MM.1S (cell line): ENCODE data around the gene SPEM3.

Experiments
- DNase-seq: peaks from one replicate; pipeline ENCODE4 v3.0.0-alpha.2; 2015
- H2AFZ ChIP-seq: fragments of 300-600 bp; sonication (generic); 2 replicates; pipeline ENCODE4 v1.6.0; 2016; ENCODE audit warnings: antibody characterized with exemption, low read length
- H3F3A ChIP-seq: fragments of 300-600 bp; sonication (generic); 2 replicates; pipeline ENCODE4 v1.6.1; 2016; ENCODE audit warnings: mild to moderate bottlenecking, antibody characterized with exemption, low read length, moderate library complexity, mixed read lengths; ENCODE audit not compliant: insufficient read depth
- H3K27ac ChIP-seq: fragments of 300-600 bp; sonication (generic); 2 replicates; pipeline ENCODE4 v1.5.1; 2016; ENCODE audit warnings: mild to moderate bottlenecking, low read length
- H3K27me3 ChIP-seq: fragments of 300-600 bp; sonication (generic); replicated peaks from 2 replicates; pipeline ENCODE4 v1.6.0; 2016; ENCODE audit warnings: low read length; ENCODE audit not compliant: insufficient read depth
- H3K36me3 ChIP-seq: fragments of 300-600 bp; sonication (generic); replicated peaks from 2 replicates; pipeline ENCODE4 v1.6.1; 2016; ENCODE audit warnings: mild to moderate bottlenecking, low read length, mixed read lengths; ENCODE audit not compliant: insufficient read depth
- H3K4me1 ChIP-seq: fragments of 300-600 bp; sonication (generic); 2 replicates; pipeline ENCODE4 v1.6.1; 2016; ENCODE audit warnings: low read length, mixed read lengths
- H3K4me2 ChIP-seq: fragments of 300-600 bp; sonication (generic); 2 replicates; pipeline ENCODE4 v1.6.0; 2016; ENCODE audit warnings: low read depth, low read length
- H3K4me3 ChIP-seq: fragments of 300-600 bp; sonication (generic); 2 replicates; pipeline ENCODE4 v1.5.1; 2016; ENCODE audit warnings: low read length, mixed read lengths
- H3K79me2 ChIP-seq: fragments of 300-600 bp; sonication (generic); 2 replicates; pipeline ENCODE4 v1.6.1; 2016; ENCODE audit warnings: mixed run types, low read length, mixed read lengths
- H3K9ac ChIP-seq: fragments of 300-600 bp; sonication (generic); 2 replicates; pipeline ENCODE4 v1.6.1; 2016; ENCODE audit warnings: low read length, mixed read lengths
- H3K9me2 ChIP-seq: fragments of 300-600 bp; sonication (generic); replicated peaks from 2 replicates; pipeline ENCODE4 v1.6.1; 2016; ENCODE audit warnings: mild to moderate bottlenecking, low read length, mixed read lengths; ENCODE audit not compliant: insufficient read depth
- H3K9me3 ChIP-seq: fragments of 300-600 bp; sonication (generic); replicated peaks from 2 replicates; pipeline ENCODE4 v1.6.1; 2016; ENCODE audit warnings: mild to moderate bottlenecking, low read length, mixed read lengths; ENCODE audit not compliant: insufficient read depth
- H4K20me1 ChIP-seq: fragments of 300-600 bp; sonication (generic); 2 replicates; pipeline ENCODE4 v1.6.1; 2016; ENCODE audit warnings: mild to moderate bottlenecking, low read length, moderate library complexity, mixed read lengths; ENCODE audit not compliant: insufficient read depth
- EZH2 ChIP-seq: fragments of 300-600 bp; sonication (generic); optimal IDR thresholded peaks from 2 replicates; pipeline ENCODE3; 2017; ENCODE audit warnings: low read depth, mild to moderate bottlenecking, antibody characterized with exemption, low read length, mixed read lengths
- EZH2phosphoT487 ChIP-seq: fragments of 300-600 bp; sonication (generic); IDR thresholded peaks from 2 replicates; pipeline ENCODE4 v1.6.1; 2018; ENCODE audit warnings: antibody characterized with exemption, low read length
- TF ChIP-seq, protein P1 (sequence below): fragments of 300-600 bp; sonication (generic); IDR thresholded peaks from 2 replicates; pipeline ENCODE4 v1.5.1; 2016; ENCODE audit warnings: antibody characterized with exemption, low read length, mixed read lengths

SPEM3 gene

DNA sequence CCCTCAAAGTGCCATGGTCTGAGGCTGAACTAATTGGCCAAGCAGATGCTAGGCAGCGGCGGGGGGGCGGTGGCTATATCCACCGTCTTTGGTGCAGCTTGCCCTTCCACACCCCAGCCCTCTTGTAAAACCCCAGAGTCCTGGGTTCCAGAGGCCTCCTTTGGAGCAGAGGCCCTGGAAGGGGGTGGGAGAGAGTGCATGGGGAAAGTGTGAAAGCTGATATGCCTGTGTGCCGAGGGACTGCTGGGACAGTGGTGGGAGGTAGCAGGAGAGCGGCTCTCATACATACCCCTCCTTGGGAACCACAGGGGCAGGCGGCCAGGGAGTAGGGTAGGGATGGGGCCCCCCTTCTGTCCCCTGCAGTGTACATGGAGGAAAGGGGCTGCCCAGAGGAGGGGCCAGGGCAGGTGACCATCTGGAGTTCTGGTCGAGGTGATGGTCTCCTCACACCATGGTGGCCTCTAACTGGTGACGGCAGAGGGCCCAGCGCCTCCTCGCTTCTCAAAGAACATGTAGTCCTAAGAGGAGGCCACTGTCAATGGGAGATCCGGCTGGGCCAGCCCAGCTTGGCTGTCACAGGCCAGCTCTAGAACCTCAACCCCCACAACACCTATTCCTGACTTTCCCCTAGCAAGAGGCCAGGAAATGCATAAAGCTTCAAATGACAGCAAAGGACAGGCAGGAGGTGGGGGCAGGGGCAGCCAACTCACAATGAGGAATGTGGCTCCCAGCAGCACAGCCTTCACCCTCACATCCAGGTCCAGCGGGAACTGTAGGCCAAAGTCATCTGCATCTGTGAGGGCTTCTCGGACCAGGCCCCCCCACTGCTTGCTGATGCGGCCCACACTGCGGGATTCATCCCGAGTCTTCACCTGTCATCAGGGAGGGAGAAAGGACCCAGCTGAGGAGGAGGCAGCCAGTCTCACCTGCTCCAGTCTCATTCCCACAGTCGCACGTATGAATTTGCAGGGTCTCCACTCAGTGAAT lies 38.4 kb upstream of the SPEM3 start:
- 0 out of 2 replicates have a peak, but pooled peaks cover 3% of the 10 kb centered on the region for H3K4me1 ChIP-seq
- H3K36me3 ChIP-seq = no peaks in the 10 kb centered on the region
- H3K4me2 ChIP-seq = no peak overlapping the region
- no peak overlapping the region for H3K9ac ChIP-seq
- no peaks in the 10 kb centered on the region for H3K79me2 ChIP-seq
- H2AFZ ChIP-seq = no peak overlapping the region
- DNase-seq = no peak
- H3F3A ChIP-seq = peaks cover 6% of the 10 kb centered on the region; the same call in 1 of the 2 replicates
- H3K9me2 ChIP-seq = no peaks in the 10 kb centered on the region
- H3K9me3 ChIP-seq = no peaks in the 10 kb centered on the region
- no peak overlapping the region for H3K4me3 ChIP-seq
- no peaks in the 10 kb centered on the region; the same call in 1 of the 2 replicates for H3K27me3 ChIP-seq
- no peaks in the 10 kb centered on the region for H4K20me1 ChIP-seq
- no peak overlapping the region for H3K27ac ChIP-seq
- TF ChIP-seq EZH2phosphoT487 = no peak
- TF ChIP-seq EZH2 = no peak
- TF ChIP-seq, protein P1, sequence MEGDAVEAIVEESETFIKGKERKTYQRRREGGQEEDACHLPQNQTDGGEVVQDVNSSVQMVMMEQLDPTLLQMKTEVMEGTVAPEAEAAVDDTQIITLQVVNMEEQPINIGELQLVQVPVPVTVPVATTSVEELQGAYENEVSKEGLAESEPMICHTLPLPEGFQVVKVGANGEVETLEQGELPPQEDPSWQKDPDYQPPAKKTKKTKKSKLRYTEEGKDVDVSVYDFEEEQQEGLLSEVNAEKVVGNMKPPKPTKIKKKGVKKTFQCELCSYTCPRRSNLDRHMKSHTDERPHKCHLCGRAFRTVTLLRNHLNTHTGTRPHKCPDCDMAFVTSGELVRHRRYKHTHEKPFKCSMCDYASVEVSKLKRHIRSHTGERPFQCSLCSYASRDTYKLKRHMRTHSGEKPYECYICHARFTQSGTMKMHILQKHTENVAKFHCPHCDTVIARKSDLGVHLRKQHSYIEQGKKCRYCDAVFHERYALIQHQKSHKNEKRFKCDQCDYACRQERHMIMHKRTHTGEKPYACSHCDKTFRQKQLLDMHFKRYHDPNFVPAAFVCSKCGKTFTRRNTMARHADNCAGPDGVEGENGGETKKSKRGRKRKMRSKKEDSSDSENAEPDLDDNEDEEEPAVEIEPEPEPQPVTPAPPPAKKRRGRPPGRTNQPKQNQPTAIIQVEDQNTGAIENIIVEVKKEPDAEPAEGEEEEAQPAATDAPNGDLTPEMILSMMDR = no peak

DNA sequence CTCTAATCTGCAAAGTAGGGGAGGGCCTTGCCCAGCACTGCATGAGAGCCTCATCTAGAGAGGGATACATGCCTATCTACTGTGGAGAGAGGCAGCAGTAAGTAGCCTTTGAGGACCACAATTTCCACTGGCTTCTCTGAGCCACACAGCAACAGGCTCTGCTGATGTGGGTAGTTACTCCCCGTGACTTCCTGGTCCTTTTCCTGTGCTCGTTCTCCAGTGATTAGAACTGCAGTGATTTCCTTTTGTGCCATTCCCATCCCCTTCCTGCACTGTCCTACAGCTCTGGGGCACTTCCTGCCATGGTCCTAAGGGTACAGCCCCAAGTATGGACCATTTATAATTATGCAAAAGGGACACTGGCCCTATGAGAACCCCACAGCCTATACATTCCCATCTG lies 37.4 kb upstream of the SPEM3 start:
- no peak overlapping the region for H3K4me3 ChIP-seq
- no peaks in the 10 kb centered on the region for H3K9me2 ChIP-seq
- H3K27me3 ChIP-seq = no peaks in the 10 kb centered on the region; the same call in 1 of the 2 replicates
- no peak overlapping the region for H3K27ac ChIP-seq
- no peak overlapping the region for H3K4me2 ChIP-seq
- TF ChIP-seq, protein P1 = no peak
- TF ChIP-seq EZH2phosphoT487 (no peak), EZH2 (no peak)
- H3K4me1 ChIP-seq = 0 out of 2 replicates have a peak, but pooled peaks cover 3% of the 10 kb centered on the region
- no peaks in the 10 kb centered on the region for H3K79me2 ChIP-seq
- H3K36me3 ChIP-seq = no peaks in the 10 kb centered on the region
- H3F3A ChIP-seq = peaks cover 6% of the 10 kb centered on the region; the same call in 1 of the 2 replicates
- H3K9me3 ChIP-seq = no peaks in the 10 kb centered on the region
- H2AFZ ChIP-seq = no peak overlapping the region
- H4K20me1 ChIP-seq = no peaks in the 10 kb centered on the region
- no peak overlapping the region for H3K9ac ChIP-seq
- DNase-seq = no peak

DNA sequence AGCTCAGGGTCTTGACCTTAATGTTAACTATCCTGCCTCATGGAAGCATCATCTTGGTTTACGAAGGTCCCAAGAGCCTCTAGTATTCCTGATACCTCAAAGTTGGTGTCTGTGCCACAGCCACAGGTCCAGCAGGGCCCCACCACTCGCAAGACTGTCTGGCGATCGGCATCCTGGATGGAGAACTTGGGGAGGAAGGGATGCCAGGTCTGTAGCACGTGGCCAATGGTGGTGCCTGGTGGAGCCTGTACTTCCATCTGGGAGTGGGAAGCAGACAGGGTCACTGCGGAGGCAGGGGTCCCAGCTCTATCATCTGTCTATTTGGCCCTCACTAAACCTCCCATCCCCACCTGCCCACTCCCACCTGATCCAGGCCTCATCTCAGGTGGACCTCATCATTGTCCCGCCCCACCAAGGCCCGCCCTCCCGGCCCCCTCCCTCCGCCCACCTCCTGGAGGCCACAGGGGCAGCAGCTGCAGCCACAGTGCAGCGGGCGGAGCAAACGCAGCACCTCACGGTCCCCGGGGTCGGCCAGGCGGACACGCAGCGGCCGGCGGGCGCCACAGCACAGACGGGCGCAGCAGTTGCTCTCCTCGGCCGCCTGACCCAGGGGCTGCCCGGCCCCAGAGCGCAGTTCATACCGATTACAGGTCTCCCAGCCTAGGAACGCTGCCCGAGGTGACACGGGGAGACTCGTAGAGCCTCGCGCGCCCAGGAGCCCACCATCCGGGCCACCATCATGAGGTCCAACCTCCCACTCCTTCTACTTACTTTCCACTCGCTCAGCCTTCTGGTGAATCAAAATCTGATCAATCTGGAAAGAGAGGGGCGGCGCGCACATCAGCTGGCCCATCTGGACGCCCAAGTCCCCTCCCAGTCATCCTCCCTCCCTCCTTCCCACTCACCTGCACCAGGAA lies 35.7 kb upstream of the SPEM3 start:
- Histone ChIP-seq H4K20me1 (no peaks in the 10 kb centered on the region), H3K4me3 (0 out of 2 replicates have a peak overlapping the region, but pooled peaks have one; percentile 85), H3K9ac (no peak overlapping the region), H3K27ac (no peak overlapping the region), H3K79me2 (no peaks in the 10 kb centered on the region), H3K4me1 (0 out of 2 replicates have a peak, but pooled peaks cover 3% of the 10 kb centered on the region), H3F3A (peaks cover 6% of the 10 kb centered on the region; the same call in 1 of the 2 replicates), H3K4me2 (peak overlapping the region; percentile 100), H2AFZ (no peak overlapping the region; the same call in 1 of the 2 replicates), H3K27me3 (no peaks in the 10 kb centered on the region), H3K9me3 (no peaks in the 10 kb centered on the region), H3K9me2 (no peaks in the 10 kb centered on the region), H3K36me3 (no peaks in the 10 kb centered on the region)
- no peak for DNase-seq
- TF ChIP-seq, protein P1 = no peak
- TF ChIP-seq EZH2 = no peak
